ENCODE results near the gene MTOR. TPM values are rescaled to one million over a fixed set of nuclear protein-coding genes. Genes with fewer than 3 reads are reported as not detected.
"Not testable (repeated sequence)": the region's sequence is repeated elsewhere in the genome, so short reads cannot be mapped to it uniquely, and the experiment has no call there.

MTOR gene
- total RNA-seq, 1 donor from 2014 or later, result 44.5 TPM

DNA sequence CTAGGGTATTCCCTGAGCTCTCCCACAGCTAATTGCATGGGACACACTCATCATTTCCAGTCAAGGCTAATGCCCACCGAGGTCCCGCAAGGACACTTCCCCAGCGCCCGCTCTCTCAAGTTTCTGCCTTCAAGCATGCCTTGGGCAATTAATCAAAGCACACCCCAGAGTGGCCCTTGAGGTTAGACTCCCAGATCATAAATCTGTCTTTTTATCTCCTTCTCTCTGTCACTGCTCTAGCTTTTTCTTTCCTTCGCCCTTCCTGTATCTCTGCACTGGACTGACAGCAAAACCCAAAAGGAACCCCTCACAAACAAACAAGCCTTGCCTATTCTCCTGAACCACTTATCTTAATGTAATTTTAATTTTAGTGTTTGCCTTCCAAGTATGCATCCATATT is 154.8 kb downstream of the MTOR start:
- no peak for DNase-seq

DNA sequence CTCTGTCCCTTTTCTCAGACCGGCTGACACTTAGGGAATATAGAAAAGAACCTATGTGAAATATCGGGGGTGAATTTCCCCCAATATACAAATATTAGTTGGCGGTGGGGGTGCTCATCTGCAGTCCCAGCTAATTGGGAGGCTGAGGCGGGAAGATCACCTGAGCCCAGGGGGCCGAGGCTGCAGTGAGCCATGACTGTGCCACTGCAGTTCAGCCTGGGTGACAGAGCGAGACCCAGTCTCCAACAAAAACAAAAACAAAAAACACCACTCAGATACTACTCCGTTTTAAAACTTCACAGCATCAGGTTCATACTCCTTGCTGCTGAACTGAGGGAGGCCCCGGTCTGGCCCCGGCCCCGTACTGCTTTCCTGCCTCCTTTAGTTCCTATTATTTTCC is 156.8 kb downstream of the MTOR start:
- no peak for DNase-seq

DNA sequence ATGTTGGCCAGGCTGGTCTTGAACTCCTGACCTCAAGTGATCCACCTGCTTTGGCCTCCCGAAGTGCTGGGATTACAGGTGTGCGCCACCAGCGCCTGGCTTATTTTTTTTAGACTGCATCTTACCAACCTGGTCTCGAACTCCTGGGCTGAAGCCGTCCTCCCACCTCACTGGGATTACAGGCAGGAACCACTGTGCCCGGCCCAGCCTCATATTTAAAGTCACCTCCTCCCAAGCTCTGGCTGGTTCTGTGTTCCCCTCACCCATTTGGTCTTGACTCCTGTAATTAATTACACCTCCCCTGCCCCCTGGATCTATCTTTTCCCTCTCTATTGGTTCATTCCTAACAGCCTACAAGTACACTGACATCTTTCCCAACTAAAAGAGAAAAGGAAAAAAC is 161.0 kb downstream of the MTOR start:
- no peak for DNase-seq

DNA sequence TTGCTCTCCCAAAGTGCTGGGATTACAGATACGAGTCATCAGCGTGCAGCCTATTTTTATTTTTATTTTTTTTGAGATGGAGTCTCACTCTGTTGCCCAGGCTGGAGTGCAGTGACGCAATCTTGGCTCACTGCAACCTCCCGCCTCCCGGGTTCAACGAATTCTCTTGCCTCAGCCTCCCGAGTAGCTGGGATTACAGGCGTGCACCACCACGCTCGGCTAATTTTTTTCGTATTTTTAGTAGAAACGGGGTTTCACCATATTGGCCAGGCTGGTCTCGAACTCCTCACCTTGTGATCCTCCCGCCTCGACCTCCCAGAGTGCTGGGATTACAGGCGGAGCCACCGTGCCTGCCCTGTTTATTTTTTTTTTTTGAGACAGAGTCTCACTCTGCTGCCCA is 161.5 kb downstream of the MTOR start:
- not testable (repeated sequence) for DNase-seq

DNA sequence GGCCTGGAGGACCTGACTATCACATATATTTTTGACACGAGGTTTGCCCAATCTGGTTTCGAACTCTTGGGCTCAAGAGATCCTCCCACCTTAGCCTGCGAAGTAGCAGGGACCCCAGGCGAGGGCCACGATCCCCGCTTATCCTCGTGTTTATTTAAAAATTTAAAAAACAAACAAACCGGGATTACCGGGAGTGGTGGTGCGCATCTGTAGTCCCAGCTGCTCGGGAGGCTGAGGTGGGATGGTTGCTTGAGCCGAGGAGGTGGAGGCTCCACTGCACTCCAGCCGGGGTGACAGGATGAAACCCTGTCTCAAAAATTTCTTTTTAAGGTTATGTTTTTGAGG is 162.2 kb downstream of the MTOR start:
- DNase-seq, result no peak

DNA sequence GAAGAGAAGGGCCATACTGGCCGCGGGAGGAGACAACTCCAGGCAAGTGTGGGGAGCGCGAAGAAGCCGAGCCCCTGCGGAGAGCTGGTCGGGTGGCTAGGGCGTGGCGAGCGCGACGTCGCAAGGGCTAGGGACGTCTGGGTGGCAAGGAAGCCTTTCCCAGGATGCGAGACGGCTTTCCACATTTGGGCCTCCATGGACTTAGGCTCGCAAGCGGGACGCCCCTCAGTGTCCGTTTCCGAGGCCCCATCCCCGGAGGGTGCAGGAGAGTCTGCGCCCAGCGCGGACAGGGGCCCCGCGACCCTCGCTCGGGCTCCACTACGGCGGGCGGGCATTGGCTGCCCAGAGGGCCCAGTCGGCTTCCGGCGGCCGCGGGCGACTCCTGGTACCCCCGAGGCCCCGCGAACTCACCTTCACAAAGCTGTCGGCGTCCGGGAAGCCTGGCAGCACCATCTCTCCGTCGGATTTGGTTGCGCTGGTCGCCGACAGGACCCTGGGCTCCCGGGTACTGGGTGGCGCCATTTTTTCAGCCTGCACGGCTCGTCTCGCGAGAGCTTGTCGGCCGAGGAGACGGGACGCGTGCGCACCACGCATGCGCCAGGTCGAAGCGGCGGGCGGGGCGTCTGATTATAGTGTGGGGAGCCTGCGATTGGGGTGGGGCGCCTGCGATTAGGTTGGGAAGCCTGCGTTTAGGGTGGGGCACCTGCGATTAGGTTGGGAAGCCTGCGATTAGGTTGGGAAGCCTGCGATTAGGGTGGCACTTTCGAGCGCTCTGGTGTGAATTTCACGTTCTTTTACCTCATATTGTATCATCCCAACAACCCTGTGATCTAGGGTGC is 162.8 kb downstream of the MTOR start, which contains the start of gene EXOSC10:
TSS of gene EXOSC10 (minus strand) at position 560 of the 839 bp plus-strand sequence. CDS start at position 522, 38 bp downstream.
- DNase-seq, result peak; percentile 97

DNA sequence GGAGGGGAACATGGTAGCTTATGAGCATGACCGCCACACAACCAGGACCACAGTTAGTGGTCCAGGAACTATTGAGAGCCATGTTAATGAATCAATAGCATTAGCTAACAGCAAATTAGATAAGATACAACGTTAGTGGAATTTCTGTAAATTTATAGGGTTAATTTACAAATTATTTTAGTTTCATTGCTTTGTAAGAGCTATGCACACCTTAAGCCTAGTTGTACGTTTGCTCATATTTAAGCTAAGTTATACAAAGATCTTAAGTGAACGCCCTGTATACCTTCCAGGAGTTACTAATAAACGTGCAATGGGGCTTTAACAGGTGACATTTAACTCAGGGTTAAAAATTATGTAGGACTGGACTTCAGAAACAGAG is 163.4 kb downstream of the MTOR start:
- no peak for DNase-seq

DNA sequence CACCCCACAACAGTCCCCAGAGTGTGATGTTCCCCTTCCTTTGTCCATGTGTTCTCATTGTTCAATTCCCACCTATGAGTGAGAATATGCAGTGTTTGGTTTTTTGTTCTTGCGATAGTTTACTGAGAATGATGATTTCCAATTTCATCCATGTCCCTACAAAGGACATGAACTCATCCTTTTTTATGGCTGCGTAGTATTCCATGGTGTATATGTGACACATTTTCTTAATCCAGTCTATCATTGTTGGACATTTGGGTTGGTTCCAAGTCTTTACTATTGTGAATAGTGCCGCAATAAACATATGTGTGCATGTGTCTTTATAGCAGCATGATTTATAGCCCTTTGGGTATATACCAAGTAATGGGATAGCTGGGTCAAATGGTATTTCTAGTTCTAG is 178.6 kb downstream of the MTOR start:
- DNase-seq, result not testable (repeated sequence)

DNA sequence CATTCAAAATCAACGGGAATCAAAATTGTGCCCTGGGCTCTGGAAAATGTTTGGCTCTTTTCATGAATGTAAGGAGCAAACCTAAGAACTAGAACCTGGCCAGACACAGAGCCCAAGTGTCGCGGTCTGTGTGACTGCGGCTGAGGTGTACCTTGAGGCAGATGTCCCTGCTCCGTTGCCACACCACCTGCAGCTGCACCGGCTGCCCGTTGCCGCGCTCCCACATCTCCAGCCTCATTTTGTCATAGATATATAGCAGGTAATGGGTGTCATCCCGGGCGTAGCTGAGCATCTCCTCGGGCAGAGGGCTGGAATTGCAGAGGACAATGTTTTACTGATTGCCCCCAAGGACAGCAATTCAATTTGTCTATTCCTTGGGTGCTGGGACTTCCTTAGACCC is 181.4 kb downstream of the MTOR start:
- no peak for DNase-seq

DNA sequence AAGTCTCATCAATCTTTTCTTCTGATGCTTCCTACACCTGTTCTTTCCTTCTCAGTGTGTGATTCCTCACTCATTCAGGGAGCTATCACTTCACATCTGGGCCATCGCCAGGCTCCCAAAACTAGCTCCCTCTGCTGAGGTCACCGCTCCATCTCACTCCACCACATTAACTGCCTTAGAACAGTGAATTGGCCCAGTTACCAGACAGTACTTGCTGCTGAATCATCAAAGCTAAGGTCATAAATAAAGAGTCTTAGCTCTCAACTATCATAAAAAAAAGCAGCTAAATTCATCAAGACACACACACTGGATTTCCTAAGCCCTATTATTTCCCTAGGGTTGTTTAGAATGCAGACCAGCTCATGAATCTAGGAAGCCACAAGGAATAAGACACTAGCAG is 183.7 kb downstream of the MTOR start:
- DNase-seq, result no peak

GRCh38 chr1:11073398-11073797 is 189.0 kb downstream of the MTOR start:
- DNase-seq, result not testable (repeated sequence)

GRCh38 chr1:11072216-11072917 is 190.0 kb downstream of the MTOR start:
- no peak for DNase-seq

DNA sequence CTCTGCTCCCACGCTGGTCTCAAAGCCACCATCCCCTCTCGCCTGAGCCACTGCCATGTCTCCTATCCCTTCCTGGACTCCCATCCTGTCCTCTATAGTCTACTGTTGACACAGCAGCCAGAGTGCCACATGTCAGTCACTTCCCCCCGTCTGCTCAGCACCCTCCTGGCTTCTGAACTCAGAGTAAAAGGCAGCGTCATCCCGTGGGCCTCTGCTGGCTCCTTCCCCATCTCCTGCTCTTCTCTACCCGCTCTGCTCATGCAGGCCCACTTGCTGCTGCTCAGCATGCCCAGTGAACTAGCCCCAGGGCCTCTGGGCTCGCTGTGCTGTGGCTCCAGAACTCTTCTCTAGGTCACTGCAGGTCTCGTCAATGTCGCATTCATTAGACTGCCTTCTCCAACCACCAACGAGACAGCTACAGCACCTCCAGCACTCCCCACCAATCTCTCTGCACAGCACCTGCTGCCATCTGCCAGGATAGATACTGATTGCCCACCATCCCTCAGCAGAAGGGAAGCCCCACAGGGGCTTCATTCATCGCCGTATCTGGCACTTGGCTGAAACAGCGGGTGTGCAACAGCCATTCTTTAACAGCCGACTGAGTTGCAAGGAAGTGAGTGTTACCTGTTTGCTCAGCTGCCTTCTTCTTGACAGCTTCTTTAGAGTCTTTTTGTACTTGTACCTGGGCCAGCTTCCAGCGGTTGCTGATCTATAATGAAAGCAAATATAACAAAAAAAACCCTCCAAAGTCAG is 190.7 kb downstream of the MTOR start:
- DNase-seq, result peak; percentile 39

DNA sequence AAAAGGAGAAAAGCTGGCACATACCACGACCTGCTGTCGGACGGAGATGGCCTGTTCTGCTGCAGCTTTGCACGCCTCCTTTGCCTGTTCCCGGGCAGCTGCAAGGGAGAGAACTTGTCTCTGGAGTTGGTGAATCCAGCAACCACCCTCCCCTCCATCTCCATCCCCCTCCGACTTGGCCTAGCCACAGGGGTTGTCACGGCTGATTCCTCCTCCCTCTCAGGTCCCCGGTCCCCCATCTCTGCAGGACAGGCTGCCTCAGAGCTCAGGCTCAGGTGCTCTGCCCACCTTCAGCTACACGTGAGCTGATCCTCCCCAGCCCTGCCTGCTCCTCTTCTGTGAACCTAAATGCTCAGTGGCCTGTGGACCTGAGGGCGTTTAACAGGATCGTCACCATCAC is 191.5 kb downstream of the MTOR start:
- no peak for DNase-seq

DNA sequence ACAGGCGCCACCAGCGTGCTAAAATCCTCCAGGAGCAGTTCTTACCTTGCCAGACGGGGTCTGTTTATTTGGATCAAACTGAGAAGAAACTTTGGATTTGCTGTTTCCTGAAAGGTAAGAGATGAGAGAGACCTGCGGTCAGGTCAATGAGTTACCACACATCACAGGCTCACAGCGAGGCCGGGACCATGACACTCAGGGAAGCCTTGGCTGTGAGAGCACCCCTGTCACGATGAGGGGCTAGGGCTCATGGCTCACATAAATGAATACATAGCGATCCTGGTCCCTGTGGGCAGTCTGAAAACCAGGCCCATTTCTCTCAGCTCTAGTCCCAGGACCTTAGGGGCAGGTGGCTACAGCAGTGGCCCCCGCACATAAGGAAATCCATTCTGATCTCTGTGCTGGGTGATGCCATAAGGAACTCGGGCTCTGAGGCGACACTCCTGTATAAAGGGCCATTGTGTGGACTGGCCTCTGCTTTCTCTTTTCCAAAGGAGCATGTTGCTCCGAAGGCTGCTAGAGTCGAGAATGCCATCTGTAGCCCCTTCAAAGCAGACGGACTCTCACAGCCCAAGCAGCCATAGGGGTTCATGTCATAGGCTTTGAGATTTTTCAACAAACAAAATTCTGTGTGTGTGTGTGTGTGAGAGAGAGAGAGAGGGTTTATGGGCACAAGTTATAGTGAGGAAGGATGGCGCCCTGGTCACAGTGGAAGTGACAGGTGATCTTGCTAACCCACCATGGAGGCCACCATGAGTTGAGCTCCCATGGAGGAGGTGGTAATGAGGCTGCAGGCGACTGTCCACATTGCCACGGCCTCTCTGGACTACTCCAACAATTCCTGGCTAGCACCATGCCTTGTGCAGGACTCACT is 193.5 kb downstream of the MTOR start:
- no peak for DNase-seq

- DNase-seq, result no peak
These were observed 194.4 kb downstream of the MTOR start for GRCh38 chr1:11067716-11068599.

- no peak for DNase-seq
These were observed 196.6 kb downstream of the MTOR start for GRCh38 chr1:11065796-11066195.

GRCh38 chr1:11064942-11065341 is 197.4 kb downstream of the MTOR start:
- no peak for DNase-seq

DNA sequence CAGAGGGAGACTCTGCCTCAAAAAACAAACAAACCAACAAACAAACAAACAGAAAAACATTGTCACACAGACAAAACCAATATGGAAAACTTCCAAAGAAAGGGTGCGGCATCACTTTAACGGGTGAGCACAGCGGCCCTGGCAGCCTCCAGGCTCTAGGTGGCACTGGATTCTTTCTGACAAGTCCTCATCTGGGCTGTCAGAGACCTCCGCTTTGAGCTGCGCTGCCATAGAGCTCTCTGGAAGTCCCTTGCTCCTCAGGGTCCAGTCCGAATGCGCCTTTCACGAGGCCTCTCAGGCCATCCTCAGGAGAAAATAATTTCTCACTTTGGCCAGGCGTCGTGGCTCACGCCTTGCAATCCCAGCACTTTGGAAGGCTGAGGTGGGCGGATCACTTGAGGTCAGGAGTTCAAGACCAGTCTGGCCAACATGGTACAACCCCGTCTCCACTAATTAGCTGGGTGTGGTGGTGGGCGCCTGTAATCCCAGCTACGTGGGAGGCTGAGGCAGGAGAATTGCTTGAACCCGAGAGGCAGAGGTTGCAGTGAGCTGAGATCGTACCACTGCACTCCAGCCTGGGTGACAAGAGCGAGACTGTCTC is 198.3 kb downstream of the MTOR start:
- not testable (repeated sequence) for DNase-seq

GRCh38 chr1:11062965-11063401 is 199.4 kb downstream of the MTOR start:
- DNase-seq, result no peak

Data from tongue (tissue), 2 donors.